SU-DHL-6 (cell line): ENCODE measurements around the gene SYT2.

ENCODE experiments used
- H2AFZ ChIP-seq: fragments of 200-600 bp; sonication (generic); 2 replicates; pipeline ENCODE4 v1.6.1; 2014; ENCODE audit warnings: low read depth, mild to moderate bottlenecking, moderate library complexity, mixed read lengths, antibody characterized with exemption, low read length; ENCODE audit not compliant: severe bottlenecking
- H3F3A ChIP-seq: fragments of 200-600 bp; shearing (Covaris generic); 2 replicates; pipeline ENCODE4 v1.6.0; 2016; ENCODE audit warnings: antibody characterized with exemption, mild to moderate bottlenecking; ENCODE audit not compliant: insufficient read depth
- H3K27ac ChIP-seq: fragments of 200-600 bp; sonication (generic); 2 replicates; pipeline ENCODE4 v1.5.1; 2016; ENCODE audit warnings: low read depth, mild to moderate bottlenecking, low read length, moderate library complexity, mixed read lengths
- H3K27me3 ChIP-seq: fragments of 200-600 bp; sonication (generic), shearing (Covaris generic); 2 replicates; pipeline ENCODE4 v1.6.0; 2014; ENCODE audit warnings: mild to moderate bottlenecking, low read length
- H3K36me3 ChIP-seq: fragments of 200-600 bp; sonication (generic); 2 replicates; pipeline ENCODE4 v1.6.1; 2014; ENCODE audit warnings: mild to moderate bottlenecking, low read length, mixed read lengths
- H3K4me2 ChIP-seq: fragments of 300-600, 200-600 bp; shearing (Covaris generic), sonication (generic); 2 replicates; pipeline ENCODE4 v1.6.0; 2014; ENCODE audit warnings: low read length, low read depth, mild to moderate bottlenecking; ENCODE audit not compliant: poor library complexity, severe bottlenecking
- H3K4me3 ChIP-seq: fragments of 200-600 bp; sonication (generic); 2 replicates; pipeline ENCODE4 v1.5.1; 2014; ENCODE audit warnings: antibody characterized with exemption, low read length, mild to moderate bottlenecking, mixed read lengths; ENCODE audit not compliant: insufficient read depth, poor library complexity, severe bottlenecking
- H3K79me2 ChIP-seq: fragments of 200-600 bp; sonication (generic); 2 replicates; pipeline ENCODE4 v1.6.1; 2014; ENCODE audit warnings: mild to moderate bottlenecking, low read length, moderate library complexity; ENCODE audit not compliant: insufficient read depth
- H3K9ac ChIP-seq: fragments of 200-600 bp; sonication (generic); 2 replicates; pipeline ENCODE4 v1.7.0; 2014; ENCODE audit warnings: mild to moderate bottlenecking, low read length
- H3K9me2 ChIP-seq: fragments of 200-600 bp; sonication (generic); replicated peaks from 2 replicates; pipeline ENCODE4 v1.6.1; 2014; ENCODE audit warnings: low read length; ENCODE audit not compliant: insufficient read depth
- H3K9me3 ChIP-seq: fragments of 200-600 bp; sonication (generic); 2 replicates; pipeline ENCODE4 v1.6.1; 2014; ENCODE audit warnings: low read length, mixed read lengths; ENCODE audit not compliant: insufficient read depth
- H4K20me1 ChIP-seq: fragments of 200-600 bp; sonication (generic); 2 replicates; pipeline ENCODE4 v1.6.1; 2014; ENCODE audit warnings: low read depth, mild to moderate bottlenecking, antibody characterized with exemption, low read length, moderate library complexity, mixed read lengths
- EZH2phosphoT487 ChIP-seq: fragments of 200-600 bp; sonication (generic), shearing (Covaris generic); conservative IDR thresholded peaks from 2 replicates; pipeline ENCODE4 v1.6.1; 2018; ENCODE audit warnings: mild to moderate bottlenecking, antibody characterized with exemption, low read length, moderate library complexity, mixed read lengths
- TF ChIP-seq, protein P1 (sequence below): fragments of 200-600 bp; sonication (generic); IDR thresholded peaks from one replicate; pipeline ENCODE4 v1.5.1; 2017; ENCODE audit warnings: antibody characterized with exemption, mild to moderate bottlenecking, low read length, moderate library complexity; ENCODE audit not compliant: insufficient read depth, poor library complexity, severe bottlenecking

Gene SYT2

GRCh38 chr1:202683029-202683428, 27.2 kb downstream of the SYT2 start:
- no peak overlapping the region for H3K27ac ChIP-seq
- no peaks in the 10 kb centered on the region for H3K27me3 ChIP-seq

DNA sequence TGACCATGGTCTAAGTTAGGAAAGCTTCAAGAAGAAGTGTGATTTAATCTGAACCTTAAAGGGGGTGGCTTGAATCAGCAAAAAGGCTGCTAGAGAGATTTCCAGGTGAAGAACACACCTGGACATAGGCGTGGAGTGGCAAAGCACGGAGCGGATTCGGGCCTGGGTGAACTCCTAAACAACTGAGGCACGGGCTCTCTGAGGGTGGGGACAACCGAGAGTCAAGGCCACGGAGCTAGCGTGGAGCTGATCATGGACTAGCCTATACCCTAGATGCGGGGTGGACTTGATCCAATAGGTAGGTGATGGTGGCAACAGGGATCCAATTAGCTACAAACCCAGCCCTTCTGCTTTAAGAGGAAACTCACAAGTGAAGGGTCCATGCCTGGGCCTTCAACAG, 27.8 kb downstream of the SYT2 start:
- Histone ChIP-seq H3F3A (no peaks in the 10 kb centered on the region), H3K4me2 (no peak overlapping the region), H3K9me3 (no peaks in the 10 kb centered on the region), H3K36me3 (no peaks in the 10 kb centered on the region), H4K20me1 (no peaks in the 10 kb centered on the region), H3K4me3 (no peak overlapping the region), H3K27ac (no peak overlapping the region), H3K27me3 (no peaks in the 10 kb centered on the region), H3K9ac (no peak overlapping the region), H3K79me2 (no peaks in the 10 kb centered on the region), H3K9me2 (no peaks in the 10 kb centered on the region), H2AFZ (no peak overlapping the region)
- TF ChIP-seq, protein P1, sequence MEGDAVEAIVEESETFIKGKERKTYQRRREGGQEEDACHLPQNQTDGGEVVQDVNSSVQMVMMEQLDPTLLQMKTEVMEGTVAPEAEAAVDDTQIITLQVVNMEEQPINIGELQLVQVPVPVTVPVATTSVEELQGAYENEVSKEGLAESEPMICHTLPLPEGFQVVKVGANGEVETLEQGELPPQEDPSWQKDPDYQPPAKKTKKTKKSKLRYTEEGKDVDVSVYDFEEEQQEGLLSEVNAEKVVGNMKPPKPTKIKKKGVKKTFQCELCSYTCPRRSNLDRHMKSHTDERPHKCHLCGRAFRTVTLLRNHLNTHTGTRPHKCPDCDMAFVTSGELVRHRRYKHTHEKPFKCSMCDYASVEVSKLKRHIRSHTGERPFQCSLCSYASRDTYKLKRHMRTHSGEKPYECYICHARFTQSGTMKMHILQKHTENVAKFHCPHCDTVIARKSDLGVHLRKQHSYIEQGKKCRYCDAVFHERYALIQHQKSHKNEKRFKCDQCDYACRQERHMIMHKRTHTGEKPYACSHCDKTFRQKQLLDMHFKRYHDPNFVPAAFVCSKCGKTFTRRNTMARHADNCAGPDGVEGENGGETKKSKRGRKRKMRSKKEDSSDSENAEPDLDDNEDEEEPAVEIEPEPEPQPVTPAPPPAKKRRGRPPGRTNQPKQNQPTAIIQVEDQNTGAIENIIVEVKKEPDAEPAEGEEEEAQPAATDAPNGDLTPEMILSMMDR, result no peak
- TF ChIP-seq EZH2phosphoT487, result no peak

More at GRCh38 chr1:202683029-202683428, 27.2 kb downstream of the SYT2 start:
- H3K79me2 ChIP-seq, result no peaks in the 10 kb centered on the region
- H3K36me3 ChIP-seq, result no peaks in the 10 kb centered on the region
- H3K9ac ChIP-seq, result no peak overlapping the region
- H3K9me2 ChIP-seq, result no peaks in the 10 kb centered on the region
- no peak overlapping the region for H3K4me3 ChIP-seq
- no peak for TF ChIP-seq EZH2phosphoT487
- TF ChIP-seq, protein P1, result no peak
- H3K9me3 ChIP-seq, result no peaks in the 10 kb centered on the region
- H3F3A ChIP-seq, result no peaks in the 10 kb centered on the region
- no peaks in the 10 kb centered on the region for H4K20me1 ChIP-seq
- H2AFZ ChIP-seq, result no peak overlapping the region
- H3K4me2 ChIP-seq, result no peak overlapping the region

DNA sequence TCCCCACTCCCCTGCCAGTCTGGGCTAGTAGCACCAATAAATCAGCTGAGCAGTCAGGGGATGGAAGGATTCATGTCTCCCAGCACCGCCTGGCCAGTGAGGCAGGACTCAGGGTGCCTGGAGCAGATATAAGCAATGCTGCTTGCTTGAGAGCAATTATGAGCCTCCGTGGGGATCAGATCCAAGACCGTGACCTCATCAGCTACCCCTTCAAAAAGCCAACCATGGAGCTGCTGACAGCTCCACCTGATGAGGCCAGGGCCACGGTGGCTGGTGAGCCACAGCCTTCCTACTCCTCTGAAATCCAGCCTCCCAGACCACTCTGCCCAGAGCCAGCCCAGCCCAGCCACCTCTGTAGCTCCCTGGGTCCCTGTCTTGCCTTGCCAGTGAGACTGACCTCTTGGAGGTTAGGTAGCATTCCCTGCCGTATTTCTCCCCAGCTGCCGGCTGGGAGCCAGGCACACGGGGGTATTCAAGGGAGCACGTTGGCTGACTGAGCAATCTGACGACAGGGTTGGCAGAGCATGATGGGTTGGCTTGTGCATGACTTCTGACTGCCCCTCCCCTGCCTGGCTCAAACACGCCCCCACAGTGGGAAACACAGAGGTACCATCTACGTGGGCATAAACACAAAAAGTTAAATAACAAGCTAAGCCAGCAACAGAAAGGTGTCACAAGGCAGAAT, 28.4 kb downstream of the SYT2 start:
- TF ChIP-seq, protein P1, result no peak
- TF ChIP-seq EZH2phosphoT487, result no peak
- Histone ChIP-seq H4K20me1 (no peaks in the 10 kb centered on the region), H3K9me2 (no peaks in the 10 kb centered on the region), H3K9ac (no peak overlapping the region), H3F3A (no peaks in the 10 kb centered on the region), H3K9me3 (no peaks in the 10 kb centered on the region), H2AFZ (no peak overlapping the region), H3K36me3 (no peaks in the 10 kb centered on the region), H3K79me2 (no peaks in the 10 kb centered on the region), H3K4me3 (no peak overlapping the region), H3K4me2 (no peak overlapping the region), H3K27ac (no peak overlapping the region), H3K27me3 (no peaks in the 10 kb centered on the region)
